CD14-positive monocyte (primary cell): ENCODE results near the gene PCDHGA11. TPM values are rescaled to one million over a fixed set of nuclear protein-coding genes. Genes with fewer than 3 reads are reported as not detected.

Experiments
- DNase-seq, 3 donors: peaks; one replicate each; pipeline ENCODE4 v3.0.0-alpha.2; 2011 to 2022
- H2AFZ ChIP-seq: 2 replicates; pipeline ENCODE4 v1.6.0; 2012; ENCODE audit warnings: mild to moderate bottlenecking, low read depth, low read length, inconsistent platforms; ENCODE audit not compliant: insufficient read depth, poor library complexity, severe bottlenecking
- H3K27ac ChIP-seq, 2 donors: 1 replicate in 1 of 2; 2 replicates in 1 of 2; pipeline ENCODE4 v1.5.1; 2012 to 2013; ENCODE audit warnings: low read length in 2 of 2, control low read depth in 1 of 2, inconsistent platforms in 1 of 2, low read depth in 1 of 2, mild to moderate bottlenecking in 1 of 2
- H3K27me3 ChIP-seq, 2 donors: one replicate each; pipeline versions ENCODE4 v1.6.0 to v1.6.1; 2011 to 2013; ENCODE audit warnings: low read length in 2 of 2; ENCODE audit not compliant: control insufficient read depth in 2 of 2, insufficient read depth in 2 of 2
- H3K36me3 ChIP-seq, 2 donors: replicated peaks in 1 of 2; 1 replicate in 1 of 2; 2 replicates in 1 of 2; pipeline versions ENCODE4 v1.5.1 to v1.6.1; 2012 to 2013; ENCODE audit warnings: low read length in 2 of 2, control low read depth in 1 of 2, inconsistent platforms in 1 of 2, mild to moderate bottlenecking in 1 of 2; ENCODE audit not compliant: insufficient read depth in 2 of 2, control insufficient read depth in 1 of 2
- H3K4me1 ChIP-seq, 2 donors: 1 replicate in 1 of 2; 2 replicates in 1 of 2; pipeline versions ENCODE4 v1.5.1 to v1.6.1; 2012 to 2013; ENCODE audit warnings: low read length in 2 of 2, control low read depth in 1 of 2, inconsistent platforms in 1 of 2, mild to moderate bottlenecking in 1 of 2, moderate library complexity in 1 of 2; ENCODE audit not compliant: insufficient read depth in 2 of 2, control insufficient read depth in 1 of 2
- H3K4me2 ChIP-seq: replicated peaks from 2 replicates; pipeline ENCODE3; 2012; ENCODE audit warnings: low read length, moderate library complexity, mild to moderate bottlenecking; ENCODE audit not compliant: poor library complexity, severe bottlenecking; ENCODE audit errors: extremely low read depth
- H3K4me3 ChIP-seq, 3 experiments: fragments of 200-600 bp in 1 of 3; sonication (generic) in 1 of 3; replicated peaks in 1 of 3; 1 replicate in 2 of 3; 2 replicates in 1 of 3; pipeline ENCODE4 v1.5.1; 2011 to 2013; ENCODE audit warnings: low read length in 3 of 3, mild to moderate bottlenecking in 3 of 3, control low read depth in 2 of 3, low read depth in 2 of 3, inconsistent platforms in 1 of 3, moderate library complexity in 1 of 3
- H3K79me2 ChIP-seq: 2 replicates; pipeline ENCODE4 v1.6.0; 2012; ENCODE audit warnings: mild to moderate bottlenecking, control low read depth, inconsistent platforms, low read length, moderate library complexity; ENCODE audit not compliant: insufficient read depth
- H3K9ac ChIP-seq: 2 replicates; pipeline ENCODE4 v1.6.0; 2017; ENCODE audit warnings: low read length, mild to moderate bottlenecking; ENCODE audit not compliant: insufficient read depth, poor library complexity, severe bottlenecking
- H3K9me3 ChIP-seq, 2 donors: replicated peaks in 1 of 2; 1 replicate in 1 of 2; 2 replicates in 1 of 2; pipeline versions ENCODE4 v1.5.1 to v1.6.1; 2012 to 2013; ENCODE audit warnings: low read length in 2 of 2, control low read depth in 1 of 2; ENCODE audit not compliant: control insufficient read depth in 1 of 2, insufficient read depth in 1 of 2
- H4K20me1 ChIP-seq: 2 replicates; pipeline ENCODE4 v1.6.0; 2012; ENCODE audit warnings: mild to moderate bottlenecking, low read length, control low read depth, moderate library complexity; ENCODE audit not compliant: insufficient read depth
- H3K27ac Mint-ChIP-seq, 7 donors: one replicate each; pipeline ENCODE4 v1.8.0; 2020; ENCODE audit warnings: mild to moderate bottlenecking in 7 of 7, mixed read lengths in 7 of 7, moderate library complexity in 6 of 7, inconsistent platforms in 2 of 7
- H3K27me3 Mint-ChIP-seq, 3 donors: one replicate each; pipeline ENCODE4 v1.8.0; 2021 to 2022; ENCODE audit warnings: low read depth in 3 of 3, mild to moderate bottlenecking in 3 of 3, mixed read lengths in 3 of 3, moderate library complexity in 3 of 3, inconsistent platforms in 1 of 3
- H3K36me3 Mint-ChIP-seq, 2 donors: one replicate each; pipeline ENCODE4 v1.8.0; 2020; ENCODE audit warnings: mixed read lengths in 2 of 2, inconsistent platforms in 1 of 2, mild to moderate bottlenecking in 1 of 2
- H3K4me1 Mint-ChIP-seq: one replicate; pipeline ENCODE4 v1.8.0; 2020; ENCODE audit warnings: mild to moderate bottlenecking, mixed read lengths
- H3K4me3 Mint-ChIP-seq, 2 donors: one replicate each; pipeline ENCODE4 v1.8.0; 2020; ENCODE audit warnings: mild to moderate bottlenecking in 2 of 2, mixed read lengths in 2 of 2, moderate library complexity in 1 of 2
- H3K9me3 Mint-ChIP-seq, 7 donors: one replicate each; pipeline ENCODE4 v1.8.0; 2020 to 2022; ENCODE audit warnings: mixed read lengths in 7 of 7, mild to moderate bottlenecking in 6 of 7, moderate library complexity in 6 of 7, inconsistent platforms in 2 of 7
- CTCF ChIP-seq: fragments of 200-600 bp; IDR thresholded peaks from one replicate; pipeline ENCODE4 v1.8.0; 2022; ENCODE audit warnings: antibody characterized with exemption, mild to moderate bottlenecking
- WGBS: methylation state at CpG from one replicate; pipeline ENCODE4 v1.1.5; 2013; ENCODE audit warnings: missing lambda C conversion rate; ENCODE audit not compliant: insufficient coverage; 5-methylcytosine and 5-hydroxymethylcytosine counted together
- intact Hi-C, 2 donors: fragments of 100-400 bp; cut with micrococcal nuclease; formaldehyde crosslinking; loops; one replicate each; pipeline versions ENCODE4 v1.15.0 to v1.15.1; 2023
- polyA plus RNA-seq, 3 donors: library from polyadenylated mRNA; depleted of rRNA in 1 of 3; unstranded in 2 of 3; stranded (reverse) in 1 of 3; fragments of 300-500 nt in 2 of 3; fragments of >200 nt in 1 of 3; fragmentation: Illumina TruSeq in 2 of 3; gene quantifications; 1 replicate in 2 of 3; 2 replicates in 1 of 3; pipeline ENCODE4 v1.2.3, GENCODE V29; 2012 to 2021

The PCDHGA11 gene
- polyA plus RNA-seq, 3 donors: not detected

DNA sequence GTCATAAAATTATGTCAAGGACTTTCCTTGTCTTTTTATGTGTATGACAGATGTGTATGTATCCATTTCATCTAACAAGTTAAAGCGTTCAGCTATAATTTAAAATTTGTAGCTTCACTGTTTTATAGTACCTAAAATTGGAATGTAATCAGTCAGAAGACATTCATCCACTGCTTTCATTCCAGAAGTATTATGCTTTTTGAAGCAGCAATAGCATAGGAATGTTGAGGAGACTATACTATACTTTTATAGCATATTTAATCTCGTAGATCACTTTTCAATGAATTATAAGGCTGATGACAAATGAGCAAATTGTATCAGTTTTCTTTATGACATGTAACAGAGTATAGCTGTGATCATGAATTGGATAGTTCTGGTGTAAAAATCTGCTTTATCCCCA lies 16.4 kb downstream of the PCDHGA11 start:
- Histone ChIP-seq H2AFZ (no peak overlapping the region), H3K9me3 (peaks cover 22 to 28% of the 10 kb centered on the region in 2 donors), H3K4me2 (no peak overlapping the region), H3K9ac (no peak overlapping the region), H3K27ac (no peak overlapping the region), H3K27me3 (peaks cover 14 to 52% of the 10 kb centered on the region in 2 donors), H3K4me1 (no peaks in the 10 kb centered on the region), H3K4me3 (no peak overlapping the region), H3K79me2 (no peaks in the 10 kb centered on the region), H3K36me3 (no peaks in the 10 kb centered on the region), H4K20me1 (no peaks in the 10 kb centered on the region)
- H3K36me3 Mint-ChIP-seq: peaks cover 4 to 6% of the 10 kb centered on the region in 2 donors
- H3K4me3 Mint-ChIP-seq: no peak overlapping the region
- intact Hi-C loops: no loop called here
- no CpG with 5 or more reads among the region's 2 CpGs for WGBS
- peaks cover 7 to 54% (median 31%) of the 10 kb centered on the region in 7 donors for H3K9me3 Mint-ChIP-seq
- peaks cover under 1% of the 10 kb centered on the region for H3K4me1 Mint-ChIP-seq
- H3K27me3 Mint-ChIP-seq: peaks cover 16 to 42% (median 31%) of the 10 kb centered on the region in 3 donors
- no peak overlapping the region for H3K27ac Mint-ChIP-seq
- no peak for DNase-seq
- TF ChIP-seq CTCF: no peak

DNA sequence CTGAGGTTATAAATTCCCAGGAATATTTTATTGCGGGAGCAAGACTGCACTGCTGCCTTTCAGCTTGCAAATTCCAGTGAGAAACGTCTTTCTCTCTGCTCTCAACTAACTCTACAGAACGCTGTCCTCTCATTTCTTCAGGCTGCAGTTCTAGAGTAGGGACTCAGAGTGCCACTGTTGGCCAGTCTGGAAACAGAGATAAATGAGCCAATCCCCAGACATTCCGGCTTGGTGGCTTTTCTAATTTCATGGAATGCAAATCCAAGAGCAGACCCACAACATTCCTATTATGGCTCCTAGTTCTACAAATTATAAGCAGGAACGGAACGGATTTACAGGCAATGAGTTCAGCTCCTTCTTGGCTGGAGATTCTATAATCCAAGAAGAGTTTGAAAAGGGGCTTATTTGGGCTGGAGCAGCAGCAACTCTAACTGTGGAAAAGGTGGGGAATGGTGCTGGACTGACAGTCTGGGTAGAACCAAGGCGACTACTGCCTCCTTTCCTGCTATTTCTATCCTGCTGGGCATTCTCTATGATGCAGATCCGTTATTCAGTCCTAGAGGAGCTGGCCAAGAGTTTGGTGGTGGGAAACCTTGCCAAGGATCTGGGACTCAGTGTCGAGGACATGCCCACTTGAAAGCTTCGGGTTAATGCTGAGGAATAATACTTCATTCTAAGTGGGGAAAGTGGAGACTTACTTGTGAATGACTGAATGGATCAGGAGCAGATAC lies 18.7 kb downstream of the PCDHGA11 start:
- no peak for TF ChIP-seq CTCF
- intact Hi-C loops: no loop called here
- Histone ChIP-seq H3K4me3 (no peak overlapping the region), H2AFZ (no peak overlapping the region), H3K9ac (no peak overlapping the region), H3K27me3 (peaks cover 11 to 34% of the 10 kb centered on the region in 2 donors), H3K36me3 (no peaks in the 10 kb centered on the region), H3K79me2 (no peaks in the 10 kb centered on the region), H3K4me2 (no peak overlapping the region), H3K27ac (no peak overlapping the region), H3K9me3 (peaks cover 10 to 18% of the 10 kb centered on the region in 2 donors), H3K4me1 (no peaks in the 10 kb centered on the region), H4K20me1 (no peaks in the 10 kb centered on the region)
- Mint-ChIP-seq H3K36me3 (no peaks in the 10 kb centered on the region), H3K27me3 (peaks cover 6 to 27% (median 13%) of the 10 kb centered on the region in 3 donors), H3K4me1 (no peaks in the 10 kb centered on the region), H3K9me3 (peaks cover 2 to 41% (median 14%) of the 10 kb centered on the region in 7 donors), H3K27ac (no peak overlapping the region), H3K4me3 (no peak overlapping the region)
- WGBS: 85% methylated on average over 7 of the region's 10 CpGs
- DNase-seq: no peak
